ENCODE measurements around the gene SLC18A2. TPM values are rescaled to one million over a fixed set of nuclear protein-coding genes. Genes with fewer than 3 reads are reported as not detected.

SLC18A2 gene
- total and polyA plus RNA-seq, 2 of the 8 experiments (the other 6 are each of a cell fraction or from before 2014, with no cell fraction given): 6.5 to 7.0 TPM

- Histone ChIP-seq H3K4me1 (replicated peaks in 1 of 4; ENCODE audit: control insufficient read depth in 3 of 4, insufficient read depth in 4 of 4, low read length in 3 of 4) (peaks cover 0 to 7% (median 1%) of the 10 kb centered on the region in 4 experiments; a peak in 4 of 7 replicates), H3K4me3 (ENCODE audit: extremely low read depth in 1 of 4, insufficient read depth in 2 of 4, low read depth in 3 of 4, low read length in 4 of 4) (no peak overlapping the region), H3K27ac (ENCODE audit: low read depth, low read length) (no peak overlapping the region), H3K9ac (replicated peaks in 1 of 4; ENCODE audit: extremely low read depth in 1 of 4, low read depth in 3 of 4, low read length in 3 of 4) (no peak overlapping the region), H2BK120ac (replicated peaks; ENCODE audit: low read depth, low read length) (no peak overlapping the region), H2AFZ (ENCODE audit: low read length) (no peak overlapping the region), H2BK12ac (ENCODE audit: low read depth, low read length) (no peak overlapping the region), H3K4me2 (ENCODE audit: insufficient read depth in 1 of 2, low read depth in 2 of 2, low read length in 2 of 2) (no peak overlapping the region), H4K91ac (replicated peaks; ENCODE audit: insufficient read length, low read length) (no peak overlapping the region), H2BK5ac (ENCODE audit: low read depth, low read length) (no peak overlapping the region), H3K23ac (ENCODE audit: insufficient read length) (no peak overlapping the region), H3K9me3 (ENCODE audit: insufficient read depth in 2 of 2, low read depth in 1 of 2, low read length in 1 of 2) (no peaks in the 10 kb centered on the region), H3K14ac (ENCODE audit: insufficient read length) (no peak overlapping the region), H3K4ac (replicated peaks; ENCODE audit: insufficient read length, low read depth, low read length) (no peak overlapping the region), H3K18ac (ENCODE audit: extremely low read depth, low read length) (no peak overlapping the region), H4K20me1 (replicated peaks in 1 of 2; ENCODE audit: control insufficient read depth in 1 of 2, insufficient read depth in 2 of 2, low read length in 2 of 2) (no peaks in the 10 kb centered on the region), H4K5ac (ENCODE audit: insufficient read length, low read depth, low read length) (no peak overlapping the region), H3K56ac (replicated peaks; ENCODE audit: insufficient read length, low read depth, low read length) (no peak overlapping the region), H2BK15ac (ENCODE audit: low read length) (no peak overlapping the region), H4K8ac (ENCODE audit: extremely low read depth, insufficient read depth, low read length) (no peak overlapping the region), H2AK5ac (ENCODE audit: low read depth, low read length) (no peak overlapping the region), H3K79me1 (ENCODE audit: low read depth, low read length) (no peaks in the 10 kb centered on the region), H3K23me2 (ENCODE audit: low read depth, low read length) (no peaks in the 10 kb centered on the region), H3K79me2 (ENCODE audit: control insufficient read depth in 1 of 2, insufficient read depth in 2 of 2, low read length in 2 of 2) (no peaks in the 10 kb centered on the region), H3K27me3 (replicated peaks in 1 of 4; ENCODE audit: control insufficient read depth in 3 of 4, extremely low read depth in 1 of 4, insufficient read depth in 3 of 4, low read length in 3 of 4) (no peaks in the 10 kb centered on the region), H2BK20ac (ENCODE audit: low read length) (no peak overlapping the region), H3K36me3 (ENCODE audit: control insufficient read depth in 2 of 4, insufficient read depth in 4 of 4, low read length in 3 of 4) (no peaks in the 10 kb centered on the region)
- CTCF ChIA-PET (ENCODE audit: partially characterized antibody): interaction anchor here (0.8 to 1.8 kb wide), 5 partner anchors 9 to 74 kb away, joined by 3 to 11 read pairs (median 3); no protein-coding TSS in a partner anchor
- 75% methylated on average over 6 of the region's 6 CpGs; no CpG with 5 or more reads in 1 of the 2 experiments for WGBS, 2 experiments (ENCODE audit: extremely low coverage in 1 of 2, insufficient coverage in 1 of 2, insufficient read length in 1 of 2, insufficient replicate concordance in 2 of 2, low coverage in 1 of 2, low lambda C conversion rate in 2 of 2, missing lambda C conversion rate in 1 of 2)
- POLR2A ChIA-PET (ENCODE audit: partially characterized antibody): no interaction called here
- no peak for FAIRE-seq
- no peak for DNase-seq (ENCODE audit: low read depth in 1 of 2, low spot score in 2 of 2)
- TF ChIP-seq BACH1 (IDR thresholded peaks at IDR 0.05; ENCODE audit: low read length) (no peak), CTCF (IDR thresholded peaks at IDR 0.05; ENCODE audit: control extremely low read depth in 1 of 3, insufficient read depth in 1 of 3, low read depth in 1 of 3, low read length in 3 of 3) (no peak), TAF1 (IDR thresholded peaks at IDR 0.05; ENCODE audit: low read depth, low read length) (no peak), KDM5A (IDR thresholded peaks at IDR 0.05; ENCODE audit: low read length) (no peak), CHD2 (IDR thresholded peaks at IDR 0.05; ENCODE audit: low read length) (no peak), CBX8 (IDR thresholded peaks at IDR 0.05; ENCODE audit: borderline replicate concordance, low read depth, low read length) (no peak), ZNF274 (IDR thresholded peaks at IDR 0.05; ENCODE audit: borderline replicate concordance, extremely low read depth, low read length) (no peak), SRF (IDR thresholded peaks at IDR 0.05; ENCODE audit: low read depth, low read length) (no peak)
- TF ChIP-seq, protein P1, sequence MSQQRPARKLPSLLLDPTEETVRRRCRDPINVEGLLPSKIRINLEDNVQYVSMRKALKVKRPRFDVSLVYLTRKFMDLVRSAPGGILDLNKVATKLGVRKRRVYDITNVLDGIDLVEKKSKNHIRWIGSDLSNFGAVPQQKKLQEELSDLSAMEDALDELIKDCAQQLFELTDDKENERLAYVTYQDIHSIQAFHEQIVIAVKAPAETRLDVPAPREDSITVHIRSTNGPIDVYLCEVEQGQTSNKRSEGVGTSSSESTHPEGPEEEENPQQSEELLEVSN (IDR thresholded peaks at IDR 0.05): no peak
Observed at GRCh38 chr10:117249493-117250093, 8.7 kb downstream of the SLC18A2 start.
